GM20000 (cell line): ENCODE data around the gene ASCL3.
"Not testable (repeated sequence)": the region's sequence is repeated elsewhere in the genome, so short reads cannot be mapped to it uniquely, and the experiment has no call there.

Source experiments
- DNase-seq: peaks from one replicate; pipeline ENCODE4 v3.0.0; 2012; ENCODE audit warnings: low spot score
- CTCF ChIP-seq: IDR thresholded peaks from 2 replicates; pipeline ENCODE4 v1.5.1; 2012; ENCODE audit warnings: mild to moderate bottlenecking, control low read depth; ENCODE audit errors: extremely low read depth, missing control alignments

Gene ASCL3

GRCh38 chr11:8980485-8980884, 37.7 kb upstream of the ASCL3 start:
- TF ChIP-seq CTCF = no peak
- DNase-seq = no peak

- DNase-seq = not testable (repeated sequence)
These were observed 36.5 kb upstream of the ASCL3 start for GRCh38 chr11:8979365-8979764.

GRCh38 chr11:8973121-8973520, 30.3 kb upstream of the ASCL3 start:
- DNase-seq = no peak
- no peak for TF ChIP-seq CTCF

- TF ChIP-seq CTCF = no peak
- no peak for DNase-seq
These were observed 29.1 kb upstream of the ASCL3 start for GRCh38 chr11:8971924-8972316.

GRCh38 chr11:8971196-8971923, 28.5 kb upstream of the ASCL3 start:
- TF ChIP-seq CTCF = no peak
- no peak for DNase-seq

- no peak for TF ChIP-seq CTCF
- no peak for DNase-seq
These were observed 24.4 kb upstream of the ASCL3 start for GRCh38 chr11:8967184-8967583.

GRCh38 chr11:8964324-8965320, 21.8 kb upstream of the ASCL3 start, which contains the start of gene TMEM9B:
Gene TMEM9B (minus strand): TSS chr11:8964442. CDS start chr11:8964313, 129 bp downstream.
- DNase-seq = peak; percentile 92
- TF ChIP-seq CTCF = no peak
